ENCODE measurements around the gene PKN2.
A peak's percentile ranks its signal among the peaks of the same experiment; 100 is the strongest.
"Not testable (repeated sequence)": the region's sequence is repeated elsewhere in the genome, so short reads cannot be mapped to it uniquely, and the experiment has no call there.

The PKN2 gene

DNA sequence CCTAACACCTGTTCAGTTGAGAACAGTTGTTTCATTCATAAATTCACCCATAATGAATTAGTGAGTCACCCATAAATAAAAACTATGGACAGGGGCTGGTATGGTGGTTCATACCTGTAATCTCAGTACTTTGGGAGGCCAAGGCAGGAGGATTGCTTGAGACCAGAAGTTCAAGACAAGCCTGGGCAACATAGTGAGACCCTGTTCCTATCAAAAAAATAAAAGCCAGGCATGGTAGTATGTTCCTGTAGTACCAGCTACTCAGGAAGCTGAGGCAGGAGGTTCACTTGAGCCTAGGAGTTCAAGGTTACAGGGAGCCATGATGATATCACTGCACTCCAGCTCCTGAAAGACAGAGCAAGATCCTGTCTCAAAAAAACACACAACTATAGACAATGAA lies 128.3 kb downstream of the PKN2 start:
- Histone ChIP-seq H3K27ac (ENCODE audit: low read length) (no peak overlapping the region), H3K4me1 (ENCODE audit: control insufficient read depth, insufficient read depth, low read length) (no peaks in the 10 kb centered on the region), H3K9me3 (ENCODE audit: control insufficient read depth, insufficient read depth, low read length) (no peaks in the 10 kb centered on the region), H3K27me3 (ENCODE audit: control insufficient read depth, insufficient read depth, low read length) (no peaks in the 10 kb centered on the region), H3K4me3 (ENCODE audit: low read length) (no peak overlapping the region), H3K36me3 (ENCODE audit: control insufficient read depth, insufficient read depth, low read length) (no peaks in the 10 kb centered on the region)
- DNase-seq (ENCODE audit: low read depth, low spot score): no peak

DNA sequence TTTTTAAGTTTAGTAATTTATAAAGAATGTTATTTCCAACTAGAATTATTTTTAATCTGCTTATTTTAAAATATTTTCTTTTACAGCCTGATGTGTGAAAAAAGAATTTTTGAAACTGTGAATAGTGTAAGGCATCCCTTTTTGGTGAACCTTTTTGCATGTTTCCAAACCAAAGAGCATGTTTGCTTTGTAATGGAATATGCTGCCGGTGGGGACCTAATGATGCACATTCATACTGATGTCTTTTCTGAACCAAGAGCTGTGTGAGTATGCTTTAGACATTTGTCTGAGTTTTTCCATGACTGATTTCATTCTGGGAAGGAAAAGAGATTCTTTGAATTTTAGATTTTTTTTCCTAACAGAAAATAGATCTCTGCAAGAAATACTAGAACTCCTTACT lies 129.4 kb downstream of the PKN2 start:
- Histone ChIP-seq H3K27ac (ENCODE audit: low read length) (no peak overlapping the region), H3K4me1 (ENCODE audit: control insufficient read depth, insufficient read depth, low read length) (no peaks in the 10 kb centered on the region), H3K4me3 (ENCODE audit: low read length) (no peak overlapping the region), H3K36me3 (ENCODE audit: control insufficient read depth, insufficient read depth, low read length) (no peaks in the 10 kb centered on the region), H3K9me3 (ENCODE audit: control insufficient read depth, insufficient read depth, low read length) (no peaks in the 10 kb centered on the region), H3K27me3 (ENCODE audit: control insufficient read depth, insufficient read depth, low read length) (no peaks in the 10 kb centered on the region)
- no CpG with 5 or more reads among the region's 1 CpG for WGBS (ENCODE audit: insufficient coverage, insufficient read length)
- DNase-seq (ENCODE audit: low read depth, low spot score): no peak

DNA sequence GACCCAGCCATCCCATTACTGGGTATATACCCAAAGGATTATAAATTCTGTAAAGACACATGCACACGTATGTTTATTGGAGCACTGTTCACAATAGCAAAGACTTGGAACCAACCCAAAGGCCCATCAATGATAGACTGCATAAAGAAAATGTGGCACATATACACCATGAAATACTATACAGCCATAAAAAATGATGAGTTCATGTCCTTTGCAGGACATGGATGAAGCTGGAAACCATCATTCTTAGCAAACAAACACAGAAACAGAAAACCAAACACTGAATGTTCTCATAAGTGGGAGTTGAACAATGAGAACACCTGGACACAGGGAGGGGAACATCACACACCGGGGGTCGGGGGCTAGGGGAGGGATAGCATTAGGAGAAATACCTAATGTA lies 135.6 kb downstream of the PKN2 start:
- H3K4me1 ChIP-seq (ENCODE audit: control insufficient read depth, insufficient read depth, low read length); DNase-seq (ENCODE audit: low read depth, low spot score); H3K36me3 ChIP-seq (ENCODE audit: control insufficient read depth, insufficient read depth, low read length); H3K27ac ChIP-seq (ENCODE audit: low read length); H3K4me3 ChIP-seq (ENCODE audit: low read length); H3K9me3 ChIP-seq (ENCODE audit: control insufficient read depth, insufficient read depth, low read length); H3K27me3 ChIP-seq (ENCODE audit: control insufficient read depth, insufficient read depth, low read length): not testable (repeated sequence)
- no CpG with 5 or more reads among the region's 3 CpGs for WGBS (ENCODE audit: insufficient coverage, insufficient read length)

DNA sequence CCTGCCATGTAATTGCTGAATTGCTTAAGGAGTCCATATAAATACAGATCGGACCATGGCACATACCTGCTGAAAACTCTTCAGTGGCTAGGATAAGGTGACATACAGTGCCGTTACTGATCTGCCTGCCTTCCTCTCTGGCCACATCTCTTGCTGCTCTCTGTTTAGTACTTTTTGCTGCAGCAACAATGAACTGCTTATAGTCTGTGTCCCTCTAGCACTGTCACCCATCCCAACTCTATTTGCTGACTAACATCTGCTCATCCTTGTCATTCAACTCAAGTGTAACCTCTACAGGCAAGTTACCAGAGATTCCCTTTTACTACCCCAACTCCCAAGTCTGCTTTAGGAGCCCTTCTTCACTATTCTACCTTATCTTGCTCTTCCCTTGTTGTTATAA lies 141.6 kb downstream of the PKN2 start:
- DNase-seq (ENCODE audit: low read depth, low spot score): no peak
- Histone ChIP-seq H3K27ac (ENCODE audit: low read length) (no peak overlapping the region), H3K4me1 (ENCODE audit: control insufficient read depth, insufficient read depth, low read length) (no peaks in the 10 kb centered on the region; the same call in 1 of the 2 replicates), H3K4me3 (ENCODE audit: low read length) (no peak overlapping the region), H3K36me3 (ENCODE audit: control insufficient read depth, insufficient read depth, low read length) (no peaks in the 10 kb centered on the region), H3K9me3 (ENCODE audit: control insufficient read depth, insufficient read depth, low read length) (no peaks in the 10 kb centered on the region), H3K27me3 (ENCODE audit: control insufficient read depth, insufficient read depth, low read length) (no peaks in the 10 kb centered on the region)
- WGBS (ENCODE audit: insufficient coverage, insufficient read length): no CpG with 5 or more reads among the region's 2 CpGs

DNA sequence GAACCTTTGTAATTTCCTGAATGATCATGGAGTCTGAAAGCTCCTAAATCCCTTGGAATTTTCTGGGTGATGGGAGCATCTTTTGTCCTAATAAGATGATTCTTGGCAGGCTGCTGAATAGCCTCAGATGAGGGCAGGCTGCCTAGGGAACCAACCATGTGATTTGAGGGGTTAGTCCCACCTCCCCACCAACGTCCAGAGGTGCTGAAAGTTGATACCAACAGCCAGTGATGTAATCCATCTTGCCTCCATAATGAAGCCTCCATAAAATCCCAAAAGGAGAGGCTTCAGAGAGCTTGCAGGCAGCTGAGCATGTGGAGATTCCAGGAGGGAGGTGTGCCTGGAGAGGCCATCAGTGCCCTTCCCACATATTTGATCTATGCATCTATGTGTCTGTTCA lies 163.6 kb downstream of the PKN2 start:
- H3K4me3 ChIP-seq (ENCODE audit: low read length): no peak overlapping the region
- no peaks in the 10 kb centered on the region for H3K4me1 ChIP-seq (ENCODE audit: control insufficient read depth, insufficient read depth, low read length)
- no peaks in the 10 kb centered on the region for H3K27me3 ChIP-seq (ENCODE audit: control insufficient read depth, insufficient read depth, low read length)
- no peaks in the 10 kb centered on the region for H3K9me3 ChIP-seq (ENCODE audit: control insufficient read depth, insufficient read depth, low read length)
- H3K36me3 ChIP-seq (ENCODE audit: control insufficient read depth, insufficient read depth, low read length): no peaks in the 10 kb centered on the region
- peak; percentile 2 for DNase-seq (ENCODE audit: low read depth, low spot score)
- H3K27ac ChIP-seq (ENCODE audit: low read length): no peak overlapping the region
- no CpG with 5 or more reads among the region's 1 CpG for WGBS (ENCODE audit: insufficient coverage, insufficient read length)

DNA sequence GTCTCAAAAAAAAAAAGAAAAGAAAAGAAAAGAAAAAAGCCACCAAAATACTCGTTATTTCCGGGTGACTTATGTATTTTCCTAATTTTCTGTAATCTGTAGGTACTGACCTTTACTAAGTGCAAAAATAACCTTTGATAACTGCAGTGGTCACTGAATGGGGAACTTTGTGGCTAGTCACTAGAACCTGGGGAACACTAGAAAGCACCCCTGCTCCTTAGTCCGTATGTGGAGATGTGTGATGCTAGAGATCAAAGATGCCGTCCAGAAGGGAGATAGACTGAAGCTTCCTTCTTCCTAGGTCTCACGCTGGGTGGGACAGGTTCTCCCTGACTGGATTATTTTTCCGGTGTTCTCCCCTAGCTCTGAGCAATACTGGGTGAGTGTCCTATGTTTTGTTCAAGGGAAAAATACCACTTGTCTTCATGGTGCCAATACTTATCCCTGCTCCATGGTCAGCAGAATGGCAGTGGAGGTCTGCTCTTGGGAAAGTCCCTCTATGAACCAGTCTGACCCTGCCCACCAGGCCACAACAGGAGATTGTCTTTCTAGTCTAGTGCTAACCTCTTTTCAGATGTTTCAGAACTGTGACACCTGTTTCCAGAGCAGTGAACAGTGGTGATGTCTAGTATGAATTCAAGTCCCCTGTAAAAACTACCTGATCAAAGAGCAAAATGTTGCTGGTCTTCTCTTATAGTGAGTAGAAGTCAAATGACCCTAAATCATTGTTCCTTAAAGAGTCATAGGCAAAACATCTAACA lies 167.4 kb downstream of the PKN2 start:
- no peak overlapping the region for H3K4me3 ChIP-seq (ENCODE audit: low read length)
- no peaks in the 10 kb centered on the region for H3K9me3 ChIP-seq (ENCODE audit: control insufficient read depth, insufficient read depth, low read length)
- H3K27ac ChIP-seq (ENCODE audit: low read length): no peak overlapping the region
- H3K4me1 ChIP-seq (ENCODE audit: control insufficient read depth, insufficient read depth, low read length): no peaks in the 10 kb centered on the region
- no CpG with 5 or more reads among the region's 6 CpGs for WGBS (ENCODE audit: insufficient coverage, insufficient read length)
- no peaks in the 10 kb centered on the region; the same call in 1 of the 2 replicates for H3K36me3 ChIP-seq (ENCODE audit: control insufficient read depth, insufficient read depth, low read length)
- DNase-seq (ENCODE audit: low read depth, low spot score): no peak
- H3K27me3 ChIP-seq (ENCODE audit: control insufficient read depth, insufficient read depth, low read length): no peaks in the 10 kb centered on the region

DNA sequence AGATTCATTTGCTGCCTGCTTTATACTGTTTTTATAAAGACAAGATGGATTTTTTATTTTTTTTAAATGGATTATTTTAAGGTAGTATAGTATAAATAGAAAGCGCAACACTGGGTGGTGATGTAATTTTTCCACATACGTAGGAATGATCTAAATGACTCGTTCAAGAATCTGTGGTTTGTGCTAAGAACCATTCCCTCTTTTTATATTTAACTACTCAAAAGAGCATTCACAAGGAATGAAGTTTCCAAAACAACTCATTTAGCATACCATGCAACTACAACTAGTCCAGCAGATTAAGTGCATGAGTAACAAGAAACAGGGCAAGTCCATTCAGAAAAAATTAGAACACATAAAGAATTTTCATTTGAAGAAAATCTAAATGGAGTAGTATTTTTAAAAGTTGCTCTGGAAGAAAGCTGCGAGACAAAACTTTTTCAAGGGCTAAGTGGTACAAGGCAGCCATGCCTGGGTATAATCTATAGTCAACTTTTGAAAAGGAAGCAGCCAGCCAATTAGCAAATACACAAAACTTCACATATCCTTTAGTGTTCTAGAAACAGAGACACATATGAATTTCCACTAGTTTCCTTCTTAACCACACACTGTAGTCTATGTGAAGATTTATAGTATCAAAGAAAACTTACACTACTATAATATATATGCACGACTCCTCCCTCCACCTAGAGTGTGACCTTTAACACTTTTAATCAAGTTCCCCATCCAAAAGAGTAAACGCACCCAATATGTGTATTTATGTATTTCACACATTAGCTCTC lies 183.9 kb downstream of the PKN2 start:
- Histone ChIP-seq H3K4me3 (ENCODE audit: low read length) (no peak overlapping the region), H3K36me3 (ENCODE audit: control insufficient read depth, insufficient read depth, low read length) (no peaks in the 10 kb centered on the region), H3K4me1 (ENCODE audit: control insufficient read depth, insufficient read depth, low read length) (no peaks in the 10 kb centered on the region), H3K27ac (ENCODE audit: low read length) (no peak overlapping the region), H3K9me3 (ENCODE audit: control insufficient read depth, insufficient read depth, low read length) (no peaks in the 10 kb centered on the region), H3K27me3 (ENCODE audit: control insufficient read depth, insufficient read depth, low read length) (no peaks in the 10 kb centered on the region)
- WGBS (ENCODE audit: insufficient coverage, insufficient read length): 100% methylated on average over 1 of the region's 6 CpGs
- no peak for DNase-seq (ENCODE audit: low read depth, low spot score)

DNA sequence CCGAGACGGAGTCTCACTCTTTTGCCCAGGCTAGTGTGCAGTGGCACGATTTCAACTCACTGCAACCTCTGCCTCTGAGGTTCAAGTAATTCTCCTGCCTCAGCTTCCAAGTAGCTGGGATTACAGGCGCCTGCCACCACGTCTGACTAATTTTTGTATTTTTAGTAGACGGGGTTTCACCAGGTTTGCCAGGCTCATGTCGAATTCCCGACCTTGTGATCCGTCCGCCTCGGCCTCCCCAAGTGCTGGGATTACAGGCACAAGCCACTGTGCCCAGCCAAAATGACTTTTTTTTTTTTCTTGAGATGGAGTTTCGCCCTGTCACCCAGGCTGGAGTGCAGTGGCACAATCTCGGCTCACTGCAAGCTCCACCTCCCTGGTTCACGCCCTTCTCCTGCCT lies 185.6 kb downstream of the PKN2 start:
- H3K4me3 ChIP-seq (ENCODE audit: low read length); H3K36me3 ChIP-seq (ENCODE audit: control insufficient read depth, insufficient read depth, low read length); DNase-seq (ENCODE audit: low read depth, low spot score); H3K27ac ChIP-seq (ENCODE audit: low read length); H3K9me3 ChIP-seq (ENCODE audit: control insufficient read depth, insufficient read depth, low read length); H3K4me1 ChIP-seq (ENCODE audit: control insufficient read depth, insufficient read depth, low read length); H3K27me3 ChIP-seq (ENCODE audit: control insufficient read depth, insufficient read depth, low read length): not testable (repeated sequence)
- WGBS (ENCODE audit: insufficient coverage, insufficient read length): no CpG with 5 or more reads among the region's 14 CpGs

DNA sequence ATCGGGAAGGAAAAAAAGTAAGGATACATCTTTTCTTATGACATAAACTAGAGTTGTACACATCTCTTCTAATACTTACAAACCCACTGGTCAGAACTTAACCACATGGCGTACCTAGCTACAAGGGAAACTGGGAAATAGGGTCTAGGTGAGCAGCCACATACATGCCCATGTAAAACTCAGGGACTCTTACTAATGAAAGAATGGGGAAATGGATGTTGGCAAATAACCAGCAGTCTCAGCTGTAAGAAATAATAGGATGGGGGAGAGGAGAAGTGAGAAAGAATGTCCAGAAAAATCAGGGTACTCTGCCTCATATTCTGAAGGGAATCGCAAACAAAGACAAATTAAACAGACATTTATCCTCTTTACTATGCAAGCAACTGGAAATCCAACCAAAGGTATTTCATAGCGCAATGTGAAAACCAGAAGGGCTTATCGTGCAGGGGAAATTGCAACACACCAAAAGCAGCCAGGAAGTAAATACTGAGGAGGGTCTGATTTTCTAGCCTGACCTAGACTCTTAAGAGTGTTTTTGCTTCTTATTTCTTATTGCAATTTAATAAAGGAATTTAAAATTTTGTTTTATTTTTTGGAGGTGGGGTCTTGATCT lies 189.8 kb downstream of the PKN2 start:
- Histone ChIP-seq H3K4me1 (ENCODE audit: control insufficient read depth, insufficient read depth, low read length) (no peaks in the 10 kb centered on the region), H3K36me3 (ENCODE audit: control insufficient read depth, insufficient read depth, low read length) (no peaks in the 10 kb centered on the region), H3K27me3 (ENCODE audit: control insufficient read depth, insufficient read depth, low read length) (no peaks in the 10 kb centered on the region), H3K27ac (ENCODE audit: low read length) (no peak overlapping the region), H3K4me3 (ENCODE audit: low read length) (no peak overlapping the region), H3K9me3 (ENCODE audit: control insufficient read depth, insufficient read depth, low read length) (no peaks in the 10 kb centered on the region; the same call in 1 of the 2 replicates)
- DNase-seq (ENCODE audit: low read depth, low spot score): no peak
- no CpG with 5 or more reads among the region's 5 CpGs for WGBS (ENCODE audit: insufficient coverage, insufficient read length)

DNA sequence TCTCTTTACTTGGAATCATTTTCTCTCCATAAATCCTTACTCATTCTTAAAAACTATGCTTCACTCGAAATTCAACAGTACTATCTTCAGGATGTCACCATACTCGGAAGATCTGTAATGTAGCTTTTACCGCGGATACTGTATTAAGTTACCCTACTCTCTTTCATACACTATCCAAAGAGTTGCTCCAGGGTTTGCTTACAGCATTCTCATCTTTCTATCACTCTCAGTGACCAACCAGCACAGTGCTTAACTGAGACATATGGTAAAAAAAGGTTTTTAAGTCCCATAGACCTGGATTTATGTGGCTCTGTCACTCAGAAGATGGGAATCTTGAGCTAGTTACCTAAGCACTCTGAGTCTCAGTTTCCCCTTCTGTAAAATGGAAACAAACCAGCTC lies 191.5 kb downstream of the PKN2 start:
- no peaks in the 10 kb centered on the region for H3K27me3 ChIP-seq (ENCODE audit: control insufficient read depth, insufficient read depth, low read length)
- 100% methylated on average over 1 of the region's 4 CpGs for WGBS (ENCODE audit: insufficient coverage, insufficient read length)
- H3K9me3 ChIP-seq (ENCODE audit: control insufficient read depth, insufficient read depth, low read length): no peaks in the 10 kb centered on the region; the same call in 1 of the 2 replicates
- H3K27ac ChIP-seq (ENCODE audit: low read length): no peak overlapping the region
- H3K4me3 ChIP-seq (ENCODE audit: low read length): no peak overlapping the region
- H3K4me1 ChIP-seq (ENCODE audit: control insufficient read depth, insufficient read depth, low read length): no peaks in the 10 kb centered on the region
- H3K36me3 ChIP-seq (ENCODE audit: control insufficient read depth, insufficient read depth, low read length): no peaks in the 10 kb centered on the region
- DNase-seq (ENCODE audit: low read depth, low spot score): no peak
